ENCODE measurements around the gene PHACTR3. TPM values are rescaled to one million over a fixed set of nuclear protein-coding genes. Genes with fewer than 3 reads are reported as not detected.
A peak's percentile ranks its signal among the peaks of the same experiment; 100 is the strongest.

PHACTR3 gene
- total and polyA plus RNA-seq, 4 donors = 0.14 to 0.42 (median 0.17) TPM

DNA sequence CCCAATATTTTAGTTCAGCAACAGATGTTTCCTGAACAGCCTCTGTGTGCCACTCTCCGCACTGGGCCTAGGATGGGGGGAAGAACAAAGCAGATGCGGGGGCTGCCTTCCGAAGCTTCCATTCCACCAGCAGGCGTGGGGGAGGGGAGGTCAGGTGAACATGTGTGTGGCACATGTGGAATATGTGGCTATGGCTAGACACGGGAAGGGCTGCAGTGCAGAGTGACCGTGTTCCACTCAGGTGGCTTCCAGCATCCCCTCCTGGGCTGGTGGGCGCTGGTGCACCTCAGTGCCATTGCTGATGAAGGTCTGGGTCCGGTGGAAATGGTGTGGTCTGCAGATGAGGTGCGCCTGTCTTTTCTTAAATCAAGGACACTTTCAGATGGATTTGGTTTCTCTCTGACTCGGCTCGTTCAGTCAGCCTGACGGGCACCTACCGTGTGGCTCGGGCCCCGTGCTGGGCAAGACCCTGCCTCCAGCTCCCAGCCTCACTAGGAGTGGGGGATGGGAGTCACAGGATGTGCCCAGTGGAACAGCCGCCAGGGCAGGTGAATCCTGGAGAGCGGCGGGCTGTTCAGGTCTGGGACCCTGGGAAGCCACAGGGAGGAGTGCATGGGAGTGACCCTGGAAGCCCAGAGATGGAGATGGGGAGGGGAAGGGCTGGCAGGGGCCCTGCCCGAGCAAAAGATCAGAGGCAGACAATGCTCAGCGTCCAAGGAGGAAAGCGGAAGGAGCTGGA lies 218.1 kb downstream of the PHACTR3 start:
- WGBS = 77% methylated on average over 21 of the region's 21 CpGs
- no peaks in the 10 kb centered on the region for H3K9me3 ChIP-seq (ENCODE audit: control insufficient read depth in 4 of 4, low read length in 3 of 4)
- TF ChIP-seq, protein P1, sequence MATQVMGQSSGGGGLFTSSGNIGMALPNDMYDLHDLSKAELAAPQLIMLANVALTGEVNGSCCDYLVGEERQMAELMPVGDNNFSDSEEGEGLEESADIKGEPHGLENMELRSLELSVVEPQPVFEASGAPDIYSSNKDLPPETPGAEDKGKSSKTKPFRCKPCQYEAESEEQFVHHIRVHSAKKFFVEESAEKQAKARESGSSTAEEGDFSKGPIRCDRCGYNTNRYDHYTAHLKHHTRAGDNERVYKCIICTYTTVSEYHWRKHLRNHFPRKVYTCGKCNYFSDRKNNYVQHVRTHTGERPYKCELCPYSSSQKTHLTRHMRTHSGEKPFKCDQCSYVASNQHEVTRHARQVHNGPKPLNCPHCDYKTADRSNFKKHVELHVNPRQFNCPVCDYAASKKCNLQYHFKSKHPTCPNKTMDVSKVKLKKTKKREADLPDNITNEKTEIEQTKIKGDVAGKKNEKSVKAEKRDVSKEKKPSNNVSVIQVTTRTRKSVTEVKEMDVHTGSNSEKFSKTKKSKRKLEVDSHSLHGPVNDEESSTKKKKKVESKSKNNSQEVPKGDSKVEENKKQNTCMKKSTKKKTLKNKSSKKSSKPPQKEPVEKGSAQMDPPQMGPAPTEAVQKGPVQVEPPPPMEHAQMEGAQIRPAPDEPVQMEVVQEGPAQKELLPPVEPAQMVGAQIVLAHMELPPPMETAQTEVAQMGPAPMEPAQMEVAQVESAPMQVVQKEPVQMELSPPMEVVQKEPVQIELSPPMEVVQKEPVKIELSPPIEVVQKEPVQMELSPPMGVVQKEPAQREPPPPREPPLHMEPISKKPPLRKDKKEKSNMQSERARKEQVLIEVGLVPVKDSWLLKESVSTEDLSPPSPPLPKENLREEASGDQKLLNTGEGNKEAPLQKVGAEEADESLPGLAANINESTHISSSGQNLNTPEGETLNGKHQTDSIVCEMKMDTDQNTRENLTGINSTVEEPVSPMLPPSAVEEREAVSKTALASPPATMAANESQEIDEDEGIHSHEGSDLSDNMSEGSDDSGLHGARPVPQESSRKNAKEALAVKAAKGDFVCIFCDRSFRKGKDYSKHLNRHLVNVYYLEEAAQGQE (IDR thresholded peaks at IDR 0.05) = no peak
- no peak for TF ChIP-seq HNF4G (IDR thresholded peaks at IDR 0.05)
- TF ChIP-seq YY1 (IDR thresholded peaks at IDR 0.05) = no peak
- TF ChIP-seq, protein P2, sequence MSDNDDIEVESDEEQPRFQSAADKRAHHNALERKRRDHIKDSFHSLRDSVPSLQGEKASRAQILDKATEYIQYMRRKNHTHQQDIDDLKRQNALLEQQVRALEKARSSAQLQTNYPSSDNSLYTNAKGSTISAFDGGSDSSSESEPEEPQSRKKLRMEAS (IDR thresholded peaks at IDR 0.05) = no peak
- no peak for TF ChIP-seq HNF4A (conservative IDR thresholded peaks at IDR 0.05)
- no peak for TF ChIP-seq EGR1 (IDR thresholded peaks at IDR 0.05; ENCODE audit: low read depth in 2 of 2)
- no peak for TF ChIP-seq NR2F2 (IDR thresholded peaks at IDR 0.05)
- no peak for TF ChIP-seq FOXA2 (IDR thresholded peaks at IDR 0.05)
- no peak for TF ChIP-seq RXRA (IDR thresholded peaks at IDR 0.05)
- TF ChIP-seq RAD21 (IDR thresholded peaks at IDR 0.05) = no peak
- TF ChIP-seq GABPA (IDR thresholded peaks at IDR 0.05 in 1 of 2, conservative IDR thresholded peaks at IDR 0.05 in 1 of 2) = no peak
- TF ChIP-seq, protein P3, sequence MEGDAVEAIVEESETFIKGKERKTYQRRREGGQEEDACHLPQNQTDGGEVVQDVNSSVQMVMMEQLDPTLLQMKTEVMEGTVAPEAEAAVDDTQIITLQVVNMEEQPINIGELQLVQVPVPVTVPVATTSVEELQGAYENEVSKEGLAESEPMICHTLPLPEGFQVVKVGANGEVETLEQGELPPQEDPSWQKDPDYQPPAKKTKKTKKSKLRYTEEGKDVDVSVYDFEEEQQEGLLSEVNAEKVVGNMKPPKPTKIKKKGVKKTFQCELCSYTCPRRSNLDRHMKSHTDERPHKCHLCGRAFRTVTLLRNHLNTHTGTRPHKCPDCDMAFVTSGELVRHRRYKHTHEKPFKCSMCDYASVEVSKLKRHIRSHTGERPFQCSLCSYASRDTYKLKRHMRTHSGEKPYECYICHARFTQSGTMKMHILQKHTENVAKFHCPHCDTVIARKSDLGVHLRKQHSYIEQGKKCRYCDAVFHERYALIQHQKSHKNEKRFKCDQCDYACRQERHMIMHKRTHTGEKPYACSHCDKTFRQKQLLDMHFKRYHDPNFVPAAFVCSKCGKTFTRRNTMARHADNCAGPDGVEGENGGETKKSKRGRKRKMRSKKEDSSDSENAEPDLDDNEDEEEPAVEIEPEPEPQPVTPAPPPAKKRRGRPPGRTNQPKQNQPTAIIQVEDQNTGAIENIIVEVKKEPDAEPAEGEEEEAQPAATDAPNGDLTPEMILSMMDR (IDR thresholded peaks at IDR 0.05; ENCODE audit: low read depth, low read length, missing input control) = no peak
- TF ChIP-seq, protein P4, sequence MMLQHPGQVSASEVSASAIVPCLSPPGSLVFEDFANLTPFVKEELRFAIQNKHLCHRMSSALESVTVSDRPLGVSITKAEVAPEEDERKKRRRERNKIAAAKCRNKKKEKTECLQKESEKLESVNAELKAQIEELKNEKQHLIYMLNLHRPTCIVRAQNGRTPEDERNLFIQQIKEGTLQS (IDR thresholded peaks at IDR 0.05) = no peak
- TF ChIP-seq, protein P5, sequence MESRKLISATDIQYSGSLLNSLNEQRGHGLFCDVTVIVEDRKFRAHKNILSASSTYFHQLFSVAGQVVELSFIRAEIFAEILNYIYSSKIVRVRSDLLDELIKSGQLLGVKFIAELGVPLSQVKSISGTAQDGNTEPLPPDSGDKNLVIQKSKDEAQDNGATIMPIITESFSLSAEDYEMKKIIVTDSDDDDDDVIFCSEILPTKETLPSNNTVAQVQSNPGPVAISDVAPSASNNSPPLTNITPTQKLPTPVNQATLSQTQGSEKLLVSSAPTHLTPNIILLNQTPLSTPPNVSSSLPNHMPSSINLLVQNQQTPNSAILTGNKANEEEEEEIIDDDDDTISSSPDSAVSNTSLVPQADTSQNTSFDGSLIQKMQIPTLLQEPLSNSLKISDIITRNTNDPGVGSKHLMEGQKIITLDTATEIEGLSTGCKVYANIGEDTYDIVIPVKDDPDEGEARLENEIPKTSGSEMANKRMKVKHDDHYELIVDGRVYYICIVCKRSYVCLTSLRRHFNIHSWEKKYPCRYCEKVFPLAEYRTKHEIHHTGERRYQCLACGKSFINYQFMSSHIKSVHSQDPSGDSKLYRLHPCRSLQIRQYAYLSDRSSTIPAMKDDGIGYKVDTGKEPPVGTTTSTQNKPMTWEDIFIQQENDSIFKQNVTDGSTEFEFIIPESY (IDR thresholded peaks at IDR 0.05) = no peak
- no peak for TF ChIP-seq SP1 (IDR thresholded peaks at IDR 0.05)
- no peak for TF ChIP-seq JUND (IDR thresholded peaks at IDR 0.05)
- TF ChIP-seq FOXA1 (IDR thresholded peaks at IDR 0.05) = no peak
- no peak overlapping the region for H3K9ac ChIP-seq (ENCODE audit: low read depth in 1 of 2, low read length in 2 of 2)
- H3K27ac ChIP-seq (ENCODE audit: low read depth in 1 of 2, low read length in 2 of 2) = no peak overlapping the region
- DNase-seq (ENCODE audit: low spot score) = peak; percentile 19
- no peaks in the 10 kb centered on the region for H3K27me3 ChIP-seq (ENCODE audit: control insufficient read depth in 4 of 4, insufficient read depth in 4 of 4, low read length in 3 of 4)
- H3K36me3 ChIP-seq (ENCODE audit: control insufficient read depth in 4 of 4, insufficient read depth in 3 of 4, low read depth in 1 of 4, low read length in 3 of 4) = no peaks in the 10 kb centered on the region
- no peak overlapping the region for H3K4me3 ChIP-seq (ENCODE audit: low read depth in 1 of 3, low read length in 3 of 3)
- no peaks in the 10 kb centered on the region for H3K4me1 ChIP-seq (ENCODE audit: control insufficient read depth in 4 of 4, insufficient read depth in 4 of 4, low read length in 3 of 4)

Data from liver (tissue), 9 donors.